H9 (cell line): ENCODE results near the gene USPL1. TPM values are rescaled to one million over a fixed set of nuclear protein-coding genes. Genes with fewer than 3 reads are reported as not detected.

ENCODE experiments used
- DNase-seq: peaks from one replicate; pipeline ENCODE4 v3.0.0-alpha.2; 2017
- H2AFZ ChIP-seq: one replicate; pipeline ENCODE4 v1.6.1; 2013; ENCODE audit warnings: mild to moderate bottlenecking, low read length, control low read depth, moderate library complexity
- H2AK5ac ChIP-seq: 2 replicates; pipeline ENCODE4 v1.6.1; 2013; ENCODE audit warnings: low read length, control low read depth, mixed read lengths; ENCODE audit not compliant: insufficient read length
- H2BK120ac ChIP-seq: one replicate; pipeline ENCODE4 v1.6.1; 2013; ENCODE audit warnings: low read depth, mild to moderate bottlenecking, low read length, control low read depth, inconsistent platforms; ENCODE audit not compliant: poor library complexity, severe bottlenecking
- H2BK12ac ChIP-seq: 2 replicates; pipeline ENCODE4 v1.6.1; 2013; ENCODE audit warnings: low read length, control low read depth, mixed read lengths, low read depth; ENCODE audit not compliant: insufficient read length
- H2BK15ac ChIP-seq: 2 replicates; pipeline ENCODE4 v1.6.1; 2013; ENCODE audit warnings: low read depth, low read length, control low read depth
- H2BK20ac ChIP-seq: one replicate; pipeline ENCODE4 v1.6.1; 2013; ENCODE audit warnings: low read depth, mild to moderate bottlenecking, low read length, control low read depth, inconsistent platforms; ENCODE audit not compliant: poor library complexity, severe bottlenecking
- H2BK5ac ChIP-seq: 2 replicates; pipeline ENCODE4 v1.6.1; 2013; ENCODE audit warnings: low read length, control low read depth, mixed read lengths; ENCODE audit not compliant: insufficient read length
- H3K14ac ChIP-seq: 2 replicates; pipeline ENCODE4 v1.6.1; 2013; ENCODE audit warnings: low read length, control low read depth; ENCODE audit not compliant: insufficient read depth
- H3K18ac ChIP-seq: 2 replicates; pipeline ENCODE4 v1.6.1; 2013; ENCODE audit warnings: low read depth, mild to moderate bottlenecking, mixed read lengths, low read length, control low read depth; ENCODE audit not compliant: insufficient read length
- H3K23ac ChIP-seq: 2 replicates; pipeline ENCODE4 v1.6.1; 2013; ENCODE audit warnings: low read length, control low read depth, mixed read lengths, low read depth; ENCODE audit not compliant: insufficient read length
- H3K23me2 ChIP-seq: 2 replicates; pipeline ENCODE4 v1.6.1; 2013; ENCODE audit warnings: low read depth, mild to moderate bottlenecking, mixed read lengths, low read length, control low read depth; ENCODE audit not compliant: insufficient read length, poor library complexity, severe bottlenecking
- H3K27ac ChIP-seq: 2 replicates; pipeline ENCODE4 v1.5.1; 2013; ENCODE audit warnings: low read length, control low read depth, mixed read lengths, low read depth; ENCODE audit not compliant: insufficient read length
- H3K27me3 ChIP-seq: 2 replicates; pipeline ENCODE4 v1.6.1; 2013; ENCODE audit warnings: low read length, control low read depth, inconsistent platforms; ENCODE audit not compliant: insufficient read depth
- H3K4ac ChIP-seq: 2 replicates; pipeline ENCODE4 v1.6.1; 2013; ENCODE audit warnings: low read depth, mild to moderate bottlenecking, control low read depth, inconsistent platforms, low read length, moderate library complexity
- H3K4me1 ChIP-seq: 2 replicates; pipeline ENCODE4 v1.6.1; 2013; ENCODE audit warnings: low read length, control low read depth, inconsistent platforms; ENCODE audit not compliant: insufficient read depth
- H3K4me2 ChIP-seq: 2 replicates; pipeline ENCODE4 v1.6.1; 2013; ENCODE audit warnings: low read length, control low read depth, mixed read lengths; ENCODE audit not compliant: insufficient read length, insufficient read depth
- H3K56ac ChIP-seq: 2 replicates; pipeline ENCODE4 v1.6.1; 2013; ENCODE audit warnings: low read depth, mild to moderate bottlenecking, mixed read lengths, low read length, control low read depth; ENCODE audit not compliant: insufficient read length
- H3K79me1 ChIP-seq: 2 replicates; pipeline ENCODE4 v1.6.1; 2013; ENCODE audit warnings: low read depth, mild to moderate bottlenecking, moderate library complexity, low read length, control low read depth, inconsistent platforms; ENCODE audit not compliant: insufficient read depth, poor library complexity, severe bottlenecking
- H3K79me2 ChIP-seq: 2 replicates; pipeline ENCODE4 v1.6.1; 2013; ENCODE audit warnings: low read length, control low read depth, inconsistent platforms; ENCODE audit not compliant: insufficient read depth
- H3K9ac ChIP-seq: 2 replicates; pipeline ENCODE4 v1.6.1; 2013; ENCODE audit warnings: low read length, control low read depth, mixed read lengths; ENCODE audit not compliant: insufficient read length; ENCODE audit errors: extremely low read depth
- H3K9me3 ChIP-seq: one replicate; pipeline ENCODE4 v1.6.1; 2013; ENCODE audit warnings: low read depth, low read length, inconsistent platforms; ENCODE audit not compliant: control insufficient read depth
- H3T11ph ChIP-seq: one replicate; pipeline ENCODE4 v1.6.1; 2013; ENCODE audit warnings: mild to moderate bottlenecking, low read length, control low read depth, inconsistent platforms
- H4K20me1 ChIP-seq: one replicate; pipeline ENCODE4 v1.6.1; 2013; ENCODE audit not compliant: control insufficient read depth, insufficient read length, insufficient read depth
- H4K5ac ChIP-seq: 2 replicates; pipeline ENCODE4 v1.6.1; 2013; ENCODE audit warnings: low read depth, mild to moderate bottlenecking, mixed read lengths, low read length, control low read depth; ENCODE audit not compliant: insufficient read length
- H4K8ac ChIP-seq: replicated peaks from 2 replicates; pipeline ENCODE4 v1.6.1; 2013; ENCODE audit warnings: low read length, control low read depth, mixed read lengths, low read depth; ENCODE audit not compliant: insufficient read length
- H4K91ac ChIP-seq: 2 replicates; pipeline ENCODE4 v1.6.1; 2013; ENCODE audit warnings: low read depth, mild to moderate bottlenecking, moderate library complexity, mixed read lengths, low read length, control low read depth; ENCODE audit not compliant: insufficient read length
- H3K27ac Mint-ChIP-seq, 3 experiments: 2 replicates in 2 of 3; 3 replicates in 1 of 3; pipeline ENCODE4 v1.8.0; 2020 to 2021; ENCODE audit warnings: mixed read lengths in 3 of 3, mild to moderate bottlenecking in 1 of 3, moderate library complexity in 1 of 3
- H3K27me3 Mint-ChIP-seq: 2 replicates; pipeline ENCODE4 v1.8.0; 2021; ENCODE audit warnings: low read depth, mild to moderate bottlenecking, moderate library complexity, mixed read lengths
- H3K36me3 Mint-ChIP-seq, 3 experiments: 2 replicates in 2 of 3; 3 replicates in 1 of 3; pipeline ENCODE4 v1.8.0; 2020 to 2021; ENCODE audit warnings: low read depth in 3 of 3, mixed read lengths in 3 of 3; ENCODE audit not compliant: insufficient read depth in 1 of 3
- H3K4me1 Mint-ChIP-seq, 2 experiments: 2 replicates each; pipeline ENCODE4 v1.8.0; 2020; ENCODE audit warnings: mixed read lengths in 2 of 2
- H3K4me3 Mint-ChIP-seq, 2 experiments: 2 replicates in 1 of 2; 3 replicates in 1 of 2; pipeline ENCODE4 v1.8.0; 2020 to 2021; ENCODE audit warnings: mild to moderate bottlenecking in 2 of 2, mixed read lengths in 2 of 2, moderate library complexity in 1 of 2
- H3K9me3 Mint-ChIP-seq, 2 experiments: 2 replicates in 1 of 2; 3 replicates in 1 of 2; pipeline ENCODE4 v1.8.0; 2020; ENCODE audit warnings: mild to moderate bottlenecking in 2 of 2, mixed read lengths in 2 of 2, moderate library complexity in 1 of 2
- WGBS: extraction: QIAGEN DNeasy Blood & Tissue Kit; methylation state at CpG from one replicate; pipeline ENCODE4 v1.1.7; 2013; ENCODE audit warnings: missing lambda C conversion rate, low lambda C conversion rate, mixed read lengths; ENCODE audit not compliant: insufficient read length; ENCODE audit errors: extremely low coverage; 5-methylcytosine and 5-hydroxymethylcytosine counted together
- total RNA-seq: library from RNA; stranded (reverse); gene quantifications from 2 replicates; pipeline ENCODE4 v1.2.1, GENCODE V29; 2021
- TF ChIP-seq, protein P1 (sequence below): fragments of 200-600 bp; sonication (generic); conservative IDR thresholded peaks from 3 replicates; pipeline ENCODE4 v1.8.0; 2021; ENCODE audit warnings: antibody characterized with exemption, mild to moderate bottlenecking

Gene USPL1
- total RNA-seq, 1 experiment from 2014 or later = 17.6 TPM

DNA sequence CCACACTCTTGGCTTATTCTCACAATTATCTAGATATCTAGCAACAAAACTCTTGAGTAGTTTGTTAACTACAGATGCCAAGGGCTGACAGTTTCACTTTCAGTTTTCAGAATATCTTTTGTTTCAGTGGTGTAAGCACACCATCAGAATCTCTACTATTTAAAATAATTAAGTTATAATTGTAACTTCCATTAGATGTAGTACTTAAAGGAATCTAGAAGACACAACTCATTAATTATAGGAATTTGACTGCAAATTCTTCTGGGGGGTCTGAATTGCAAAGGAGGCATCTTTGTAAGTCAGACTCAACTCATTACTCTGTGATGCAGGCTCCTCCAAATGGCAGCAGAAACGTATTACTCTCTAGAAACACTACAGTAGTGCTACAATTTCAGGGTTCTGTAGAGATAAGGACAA is 44.9 kb upstream of the USPL1 start:
- Histone ChIP-seq H3K56ac (no peak overlapping the region), H3T11ph (no peak overlapping the region), H3K14ac (no peak overlapping the region), H3K27me3 (no peaks in the 10 kb centered on the region), H3K23me2 (no peaks in the 10 kb centered on the region), H3K4me1 (no peaks in the 10 kb centered on the region; the same call in 1 of the 2 replicates), H2BK12ac (no peak overlapping the region), H2BK15ac (no peak overlapping the region), H2BK20ac (no peak overlapping the region), H2BK5ac (no peak overlapping the region), H3K23ac (no peak overlapping the region), H3K27ac (no peak overlapping the region), H2AK5ac (no peak overlapping the region), H3K9ac (no peak overlapping the region), H4K5ac (no peak overlapping the region), H4K8ac (no peak overlapping the region), H3K9me3 (no peaks in the 10 kb centered on the region), H3K79me1 (no peaks in the 10 kb centered on the region), H4K20me1 (no peaks in the 10 kb centered on the region), H4K91ac (no peak overlapping the region), H2BK120ac (no peak overlapping the region), H2AFZ (no peak overlapping the region), H3K18ac (no peak overlapping the region), H3K79me2 (no peaks in the 10 kb centered on the region), H3K4ac (no peak overlapping the region), H3K4me2 (no peak overlapping the region)
- TF ChIP-seq, protein P1, sequence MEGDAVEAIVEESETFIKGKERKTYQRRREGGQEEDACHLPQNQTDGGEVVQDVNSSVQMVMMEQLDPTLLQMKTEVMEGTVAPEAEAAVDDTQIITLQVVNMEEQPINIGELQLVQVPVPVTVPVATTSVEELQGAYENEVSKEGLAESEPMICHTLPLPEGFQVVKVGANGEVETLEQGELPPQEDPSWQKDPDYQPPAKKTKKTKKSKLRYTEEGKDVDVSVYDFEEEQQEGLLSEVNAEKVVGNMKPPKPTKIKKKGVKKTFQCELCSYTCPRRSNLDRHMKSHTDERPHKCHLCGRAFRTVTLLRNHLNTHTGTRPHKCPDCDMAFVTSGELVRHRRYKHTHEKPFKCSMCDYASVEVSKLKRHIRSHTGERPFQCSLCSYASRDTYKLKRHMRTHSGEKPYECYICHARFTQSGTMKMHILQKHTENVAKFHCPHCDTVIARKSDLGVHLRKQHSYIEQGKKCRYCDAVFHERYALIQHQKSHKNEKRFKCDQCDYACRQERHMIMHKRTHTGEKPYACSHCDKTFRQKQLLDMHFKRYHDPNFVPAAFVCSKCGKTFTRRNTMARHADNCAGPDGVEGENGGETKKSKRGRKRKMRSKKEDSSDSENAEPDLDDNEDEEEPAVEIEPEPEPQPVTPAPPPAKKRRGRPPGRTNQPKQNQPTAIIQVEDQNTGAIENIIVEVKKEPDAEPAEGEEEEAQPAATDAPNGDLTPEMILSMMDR = no peak; the same call in 2 of the 3 replicates
- Mint-ChIP-seq H3K4me1 (peaks cover 5 to 15% of the 10 kb centered on the region in 2 experiments), H3K4me3 (no peak overlapping the region), H3K27me3 (no peaks in the 10 kb centered on the region), H3K36me3 (no peaks in the 10 kb centered on the region), H3K9me3 (no peaks in the 10 kb centered on the region), H3K27ac (no peak overlapping the region)
- DNase-seq = no peak
- WGBS = no CpG with 5 or more reads among the region's 1 CpG
